Upper lobe of right lung (tissue), 1 donor: ENCODE results near the gene ACSS1. TPM values are rescaled to one million over a fixed set of nuclear protein-coding genes. Genes with fewer than 3 reads are reported as not detected.

Source experiments
- ATAC-seq: fragments of 200-7000 bp; cut with Tn5 transposase; one replicate; pipeline ENCODE4 v1.9.1; 2020; ENCODE audit warnings: mild to moderate bottlenecking, moderate library complexity
- DNase-seq: peaks from one replicate; pipeline ENCODE4 v3.0.0-alpha.2; 2020
- H3K27ac ChIP-seq: fragments of 200-600 bp; one replicate; pipeline ENCODE4 v1.8.0; 2022
- H3K27me3 ChIP-seq: fragments of 200-600 bp; one replicate; pipeline ENCODE4 v1.8.0; 2022; ENCODE audit warnings: mild to moderate bottlenecking
- H3K36me3 ChIP-seq: fragments of 200-600 bp; one replicate; pipeline ENCODE4 v1.8.0; 2022
- H3K4me1 ChIP-seq: fragments of 200-600 bp; one replicate; pipeline ENCODE4 v1.8.0; 2022
- H3K4me3 ChIP-seq: fragments of 200-600 bp; one replicate; pipeline ENCODE4 v1.8.0; 2022; ENCODE audit warnings: mild to moderate bottlenecking
- H3K9me3 ChIP-seq: fragments of 200-600 bp; one replicate; pipeline ENCODE4 v1.8.0; 2022
- intact Hi-C: fragments of 100-400 bp; cut with DNase I; formaldehyde crosslinking; loops from one replicate; pipeline ENCODE4 v1.11.0; 2022
- total RNA-seq: library from RNA; stranded (reverse); fragmentation: NEBNext Ultra II Directional; extraction: Animal tissue kit (Norgen Biotek cat#: 25700); gene quantifications from one replicate; pipeline ENCODE4 v1.2.1, GENCODE V29; 2021
- TF ChIP-seq, protein P1 (sequence below): fragments of 200-600 bp; IDR thresholded peaks from one replicate; pipeline ENCODE4 v1.8.0; 2022; ENCODE audit warnings: antibody characterized with exemption
- donor health status: DM: no; HTN: yes; CAD: no; lungs with severe emphysema.

ACSS1 gene
- total RNA-seq, 1 donor from 2014 or later, result 37.2 TPM

- H3K4me1 ChIP-seq, result peaks cover 10% of the 10 kb centered on the region
- TF ChIP-seq, protein P1, sequence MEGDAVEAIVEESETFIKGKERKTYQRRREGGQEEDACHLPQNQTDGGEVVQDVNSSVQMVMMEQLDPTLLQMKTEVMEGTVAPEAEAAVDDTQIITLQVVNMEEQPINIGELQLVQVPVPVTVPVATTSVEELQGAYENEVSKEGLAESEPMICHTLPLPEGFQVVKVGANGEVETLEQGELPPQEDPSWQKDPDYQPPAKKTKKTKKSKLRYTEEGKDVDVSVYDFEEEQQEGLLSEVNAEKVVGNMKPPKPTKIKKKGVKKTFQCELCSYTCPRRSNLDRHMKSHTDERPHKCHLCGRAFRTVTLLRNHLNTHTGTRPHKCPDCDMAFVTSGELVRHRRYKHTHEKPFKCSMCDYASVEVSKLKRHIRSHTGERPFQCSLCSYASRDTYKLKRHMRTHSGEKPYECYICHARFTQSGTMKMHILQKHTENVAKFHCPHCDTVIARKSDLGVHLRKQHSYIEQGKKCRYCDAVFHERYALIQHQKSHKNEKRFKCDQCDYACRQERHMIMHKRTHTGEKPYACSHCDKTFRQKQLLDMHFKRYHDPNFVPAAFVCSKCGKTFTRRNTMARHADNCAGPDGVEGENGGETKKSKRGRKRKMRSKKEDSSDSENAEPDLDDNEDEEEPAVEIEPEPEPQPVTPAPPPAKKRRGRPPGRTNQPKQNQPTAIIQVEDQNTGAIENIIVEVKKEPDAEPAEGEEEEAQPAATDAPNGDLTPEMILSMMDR, result peak; percentile 11
- intact Hi-C loops, result no loop called here
- H3K36me3 ChIP-seq, result no peaks in the 10 kb centered on the region
- no peaks in the 10 kb centered on the region for H3K9me3 ChIP-seq
- H3K27ac ChIP-seq, result no peak overlapping the region
- ATAC-seq, result peak; percentile 22
- H3K4me3 ChIP-seq, result peak overlapping the region; percentile 28
- DNase-seq, result no peak
- peaks cover 62% of the 10 kb centered on the region for H3K27me3 ChIP-seq
Observed at GRCh38 chr20:25076731-25077609, 19.0 kb upstream of the ACSS1 start.

GRCh38 chr20:25076201-25076600 is 18.3 kb upstream of the ACSS1 start:
- ATAC-seq (no peak), DNase-seq (no peak)
- H3K36me3 ChIP-seq, result no peaks in the 10 kb centered on the region
- no peak overlapping the region for H3K4me3 ChIP-seq
- H3K27me3 ChIP-seq, result peaks cover 59% of the 10 kb centered on the region
- no peaks in the 10 kb centered on the region for H3K9me3 ChIP-seq
- TF ChIP-seq, protein P1, result no peak
- H3K4me1 ChIP-seq, result peaks cover 10% of the 10 kb centered on the region
- no peak overlapping the region for H3K27ac ChIP-seq
- intact Hi-C loops, result no loop called here

- intact Hi-C loops, result no loop called here
- Histone ChIP-seq H3K27me3 (peaks cover 45% of the 10 kb centered on the region), H3K36me3 (no peaks in the 10 kb centered on the region), H3K4me1 (peaks cover 10% of the 10 kb centered on the region), H3K4me3 (no peak overlapping the region), H3K27ac (no peak overlapping the region), H3K9me3 (no peaks in the 10 kb centered on the region)
- ATAC-seq (no peak), DNase-seq (no peak)
- TF ChIP-seq, protein P1, result no peak
Observed at GRCh38 chr20:25073544-25073943, 15.6 kb upstream of the ACSS1 start.

DNA sequence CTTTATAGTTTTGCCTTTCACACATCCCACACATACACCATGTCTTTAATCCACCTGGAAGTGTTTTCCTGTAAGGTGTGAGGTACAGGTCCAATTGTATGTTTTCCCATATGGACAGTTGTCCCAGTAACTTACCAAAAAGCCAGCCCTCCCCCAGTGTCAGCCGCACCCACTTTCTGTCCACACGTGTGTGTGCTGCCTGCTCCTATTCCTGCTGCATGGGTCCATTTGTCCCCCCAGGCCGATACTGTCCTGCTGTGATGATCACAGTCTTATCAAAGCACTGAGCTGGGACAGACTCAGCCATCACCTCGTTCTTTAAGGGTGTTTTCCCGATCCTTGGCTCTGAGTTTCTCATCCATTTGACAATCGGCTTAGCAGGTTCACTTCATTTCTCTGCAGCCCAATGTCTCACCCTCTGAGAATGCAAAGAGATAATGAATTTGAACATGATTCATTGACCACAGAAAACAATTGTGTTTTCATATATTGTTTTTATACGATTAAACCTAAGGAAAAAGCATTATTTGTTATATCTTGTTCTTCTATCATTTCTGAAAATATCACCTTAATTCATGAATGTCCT is 14.4 kb upstream of the ACSS1 start:
- TF ChIP-seq, protein P1, result no peak
- H3K36me3 ChIP-seq, result no peaks in the 10 kb centered on the region
- H3K4me3 ChIP-seq, result no peak overlapping the region
- H3K4me1 ChIP-seq, result peaks cover 4% of the 10 kb centered on the region
- ATAC-seq (no peak), DNase-seq (peak; percentile 10)
- no peaks in the 10 kb centered on the region for H3K9me3 ChIP-seq
- no peak overlapping the region for H3K27ac ChIP-seq
- peaks cover 44% of the 10 kb centered on the region for H3K27me3 ChIP-seq
- intact Hi-C loops, result no loop called here

DNA sequence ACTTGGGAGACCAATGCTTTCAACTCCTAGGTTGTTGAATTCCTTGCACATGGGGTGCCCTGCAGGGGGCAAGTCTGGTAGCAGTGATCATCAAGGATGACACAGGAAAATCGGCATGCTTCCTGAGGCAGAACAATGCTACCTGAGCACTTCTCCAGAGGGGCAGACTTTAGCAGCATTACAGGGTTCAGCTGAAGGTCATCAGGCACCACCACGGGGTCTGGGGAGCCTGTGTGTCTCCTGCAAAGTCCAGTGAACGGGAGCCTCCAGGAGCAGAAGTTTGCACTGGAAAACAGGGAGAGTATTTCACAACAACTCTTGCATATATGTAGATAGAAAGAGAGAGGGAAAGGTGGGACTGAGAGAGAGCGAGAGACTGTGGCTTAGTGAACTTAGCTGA is 13.8 kb upstream of the ACSS1 start:
- Histone ChIP-seq H3K27ac (no peak overlapping the region), H3K4me3 (no peak overlapping the region), H3K36me3 (no peaks in the 10 kb centered on the region), H3K4me1 (no peaks in the 10 kb centered on the region), H3K9me3 (no peaks in the 10 kb centered on the region), H3K27me3 (peaks cover 38% of the 10 kb centered on the region)
- intact Hi-C loops, result no loop called here
- DNase-seq (peak; percentile 29), ATAC-seq (no peak)
- TF ChIP-seq, protein P1, result no peak
